NCI-H2029 (cell line): ENCODE data around the gene TDO2.
"Not testable (repeated sequence)": the region's sequence is repeated elsewhere in the genome, so short reads cannot be mapped to it uniquely, and the experiment has no call there.

Experiments
- DNase-seq: peaks from one replicate; lab custom pipeline; 2025; lab: John Stamatoyannopoulos, UW

TDO2 gene

GRCh38 chr4:155908187-155909139 is 5.0 kb downstream of the TDO2 start:
- DNase-seq: no peak

GRCh38 chr4:155909615-155910226 is 6.2 kb downstream of the TDO2 start:
- DNase-seq: no peak

- no peak for DNase-seq
Measured at GRCh38 chr4:155911905-155912304, 8.4 kb downstream of the TDO2 start.

- DNase-seq: no peak
Measured at GRCh38 chr4:155914782-155915181, 11.3 kb downstream of the TDO2 start.

- DNase-seq: no peak
Measured at GRCh38 chr4:155921597-155921996, 18.1 kb downstream of the TDO2 start.

- DNase-seq: no peak
Measured at GRCh38 chr4:155924637-155925036, 21.1 kb downstream of the TDO2 start.

GRCh38 chr4:155929833-155930232 is 26.3 kb downstream of the TDO2 start:
- DNase-seq: no peak

- DNase-seq: no peak
Measured at GRCh38 chr4:155930330-155930729, 26.8 kb downstream of the TDO2 start.

- no peak for DNase-seq
Measured at GRCh38 chr4:155931634-155932033, 28.1 kb downstream of the TDO2 start.

- DNase-seq: not testable (repeated sequence)
Measured at GRCh38 chr4:155934634-155935033, 31.1 kb downstream of the TDO2 start.

- DNase-seq: no peak
Measured at GRCh38 chr4:155935389-155935986, 32.0 kb downstream of the TDO2 start.

- no peak for DNase-seq
Measured at GRCh38 chr4:155941085-155941790, 37.7 kb downstream of the TDO2 start.

GRCh38 chr4:155941820-155942219 is 38.3 kb downstream of the TDO2 start:
- DNase-seq: no peak

GRCh38 chr4:155943605-155944291 is 40.3 kb downstream of the TDO2 start:
- DNase-seq: no peak

- DNase-seq: no peak
Measured at GRCh38 chr4:155944516-155944915, 41.0 kb downstream of the TDO2 start.

- DNase-seq: peak; percentile 23
Measured at GRCh38 chr4:155946486-155946885, 43.0 kb downstream of the TDO2 start.

- no peak for DNase-seq
Measured at GRCh38 chr4:155948541-155948940, 45.0 kb downstream of the TDO2 start.

- DNase-seq: no peak
Measured at GRCh38 chr4:155950461-155950860, 47.0 kb downstream of the TDO2 start.

GRCh38 chr4:155952501-155952901 is 49.0 kb downstream of the TDO2 start:
- DNase-seq: no peak

GRCh38 chr4:155953151-155954117 is 49.9 kb downstream of the TDO2 start, which contains the start of gene CTSO:
CTSO (minus strand) TSS chr4:155953866; CDS start chr4:155953847, 19 bp downstream.
- DNase-seq: peak; percentile 41
